Retinal pigment epithelial cell (primary cell): Measurements from ENCODE around the gene CDH9.

Experiments
- DNase-seq: peaks from one replicate; pipeline ENCODE4 v3.0.0-alpha.2; 2010; ENCODE audit warnings: low read depth
- H3K4me3 ChIP-seq: 2 replicates; pipeline ENCODE4 v1.5.1; 2011; ENCODE audit warnings: mild to moderate bottlenecking, low read length, control low read depth, moderate library complexity
- CTCF ChIP-seq: conservative IDR thresholded peaks from 2 replicates; pipeline ENCODE4 v1.5.1; 2011; ENCODE audit warnings: low read depth, low read length, control low read depth, inconsistent platforms

The CDH9 gene

GRCh38 chr5:26959290-26959689, 79.1 kb downstream of the CDH9 start:
- TF ChIP-seq CTCF = no peak
- DNase-seq = no peak

GRCh38 chr5:26955161-26955560, 83.2 kb downstream of the CDH9 start:
- DNase-seq = no peak
- TF ChIP-seq CTCF = no peak

More at GRCh38 chr5:26959290-26959689, 79.1 kb downstream of the CDH9 start:
- no peak overlapping the region for H3K4me3 ChIP-seq

GRCh38 chr5:26948921-26949320, 89.5 kb downstream of the CDH9 start:
- peak; percentile 52 for DNase-seq
- TF ChIP-seq CTCF = no peak
- no peak overlapping the region for H3K4me3 ChIP-seq

More at GRCh38 chr5:26955161-26955560, 83.2 kb downstream of the CDH9 start:
- H3K4me3 ChIP-seq = no peak overlapping the region

- no peak for TF ChIP-seq CTCF
- no peak for DNase-seq
- no peak overlapping the region for H3K4me3 ChIP-seq
Observed at GRCh38 chr5:26945901-26946300, 92.5 kb downstream of the CDH9 start.

- H3K4me3 ChIP-seq = no peak overlapping the region
- DNase-seq = no peak
- no peak for TF ChIP-seq CTCF
Observed at GRCh38 chr5:26942481-26942880, 95.9 kb downstream of the CDH9 start.

GRCh38 chr5:26940994-26941393, 97.4 kb downstream of the CDH9 start:
- no peak for TF ChIP-seq CTCF
- DNase-seq = no peak
- no peak overlapping the region for H3K4me3 ChIP-seq

GRCh38 chr5:26932238-26932637, 106.1 kb downstream of the CDH9 start:
- no peak for TF ChIP-seq CTCF
- H3K4me3 ChIP-seq = no peak overlapping the region
- no peak for DNase-seq
